G401.6 (cell line): ENCODE results near the gene CSNK1A1L.

Experiments
- FAIRE-seq: peaks from 2 replicates; lab custom pipeline; 2012; peaks lifted over from hg19 to GRCh38; lab: Jason Lieb, UNC

CSNK1A1L gene

GRCh38 chr13:37106642-37107041 lies 1.2 kb upstream of the CSNK1A1L start:
- no peak for FAIRE-seq

GRCh38 chr13:37102896-37103295 lies 2.6 kb downstream of the CSNK1A1L start:
- FAIRE-seq: no peak

GRCh38 chr13:37101201-37101600 lies 4.3 kb downstream of the CSNK1A1L start:
- no peak for FAIRE-seq

- FAIRE-seq: no peak
These were observed 4.7 kb downstream of the CSNK1A1L start for GRCh38 chr13:37100731-37101130.

GRCh38 chr13:37097076-37097475 lies 8.4 kb downstream of the CSNK1A1L start:
- FAIRE-seq: no peak

- FAIRE-seq: no peak
These were observed 10.6 kb downstream of the CSNK1A1L start for GRCh38 chr13:37094840-37095239.

GRCh38 chr13:37094099-37094498 lies 11.4 kb downstream of the CSNK1A1L start:
- FAIRE-seq: no peak

GRCh38 chr13:37091835-37092234 lies 13.6 kb downstream of the CSNK1A1L start:
- no peak for FAIRE-seq

GRCh38 chr13:37090912-37091311 lies 14.6 kb downstream of the CSNK1A1L start:
- no peak for FAIRE-seq

GRCh38 chr13:37089495-37089894 lies 16.0 kb downstream of the CSNK1A1L start:
- no peak for FAIRE-seq

GRCh38 chr13:37087486-37087885 lies 18.0 kb downstream of the CSNK1A1L start:
- no peak for FAIRE-seq

GRCh38 chr13:37085606-37086005 lies 19.9 kb downstream of the CSNK1A1L start:
- FAIRE-seq: no peak

GRCh38 chr13:37076818-37077217 lies 28.6 kb downstream of the CSNK1A1L start:
- FAIRE-seq: no peak

- FAIRE-seq: no peak
These were observed 30.3 kb downstream of the CSNK1A1L start for GRCh38 chr13:37075164-37075563.

- peak; percentile 85 for FAIRE-seq
These were observed 30.8 kb downstream of the CSNK1A1L start for GRCh38 chr13:37074703-37075102.

GRCh38 chr13:37072024-37072423 lies 33.4 kb downstream of the CSNK1A1L start:
- FAIRE-seq: no peak

- no peak for FAIRE-seq
These were observed 34.5 kb downstream of the CSNK1A1L start for GRCh38 chr13:37070956-37071355.

GRCh38 chr13:37070145-37070695 lies 35.2 kb downstream of the CSNK1A1L start:
- no peak for FAIRE-seq

GRCh38 chr13:37069597-37070103 lies 35.8 kb downstream of the CSNK1A1L start:
- FAIRE-seq: no peak

GRCh38 chr13:37068962-37069361 lies 36.5 kb downstream of the CSNK1A1L start:
- peak; percentile 90 for FAIRE-seq

GRCh38 chr13:37067874-37068273 lies 37.6 kb downstream of the CSNK1A1L start:
- FAIRE-seq: no peak

GRCh38 chr13:37065890-37066526 lies 39.5 kb downstream of the CSNK1A1L start:
- no peak for FAIRE-seq

- no peak for FAIRE-seq
These were observed 45.6 kb downstream of the CSNK1A1L start for GRCh38 chr13:37059848-37060192.
